ENCODE measurements around the gene TMEM179.
A peak's percentile ranks its signal among the peaks of the same experiment; 100 is the strongest.

The TMEM179 gene

GRCh38 chr14:104650057-104650980 is 45.7 kb upstream of the TMEM179 start:
- H3K4me3 ChIP-seq (ENCODE audit: low read length), result peak overlapping the region; percentile 48
- peak; percentile 93 for TF ChIP-seq CTCF (IDR thresholded peaks at IDR 0.05; ENCODE audit: insufficient read depth, low read depth, low read length, missing control alignments)
- peak; percentile 25 for DNase-seq (ENCODE audit: low read depth)

GRCh38 chr14:104647467-104648043 is 43.0 kb upstream of the TMEM179 start:
- H3K4me3 ChIP-seq (ENCODE audit: low read length), result no peak overlapping the region
- no peak for DNase-seq (ENCODE audit: low read depth)
- TF ChIP-seq CTCF (IDR thresholded peaks at IDR 0.05; ENCODE audit: insufficient read depth, low read depth, low read length, missing control alignments), result no peak

GRCh38 chr14:104644656-104645378 is 40.2 kb upstream of the TMEM179 start:
- no peak for TF ChIP-seq CTCF (IDR thresholded peaks at IDR 0.05; ENCODE audit: insufficient read depth, low read depth, low read length, missing control alignments)
- peak; percentile 10 for DNase-seq (ENCODE audit: low read depth)
- no peak overlapping the region for H3K4me3 ChIP-seq (ENCODE audit: low read length)

GRCh38 chr14:104644091-104644635 is 39.6 kb upstream of the TMEM179 start:
- no peak for TF ChIP-seq CTCF (IDR thresholded peaks at IDR 0.05; ENCODE audit: insufficient read depth, low read depth, low read length, missing control alignments)
- no peak for DNase-seq (ENCODE audit: low read depth)
- H3K4me3 ChIP-seq (ENCODE audit: low read length), result no peak overlapping the region

GRCh38 chr14:104643306-104643705 is 38.7 kb upstream of the TMEM179 start:
- no peak overlapping the region for H3K4me3 ChIP-seq (ENCODE audit: low read length)
- DNase-seq (ENCODE audit: low read depth), result no peak
- no peak for TF ChIP-seq CTCF (IDR thresholded peaks at IDR 0.05; ENCODE audit: insufficient read depth, low read depth, low read length, missing control alignments)

GRCh38 chr14:104642540-104642868 is 37.9 kb upstream of the TMEM179 start:
- no peak for DNase-seq (ENCODE audit: low read depth)
- no peak for TF ChIP-seq CTCF (IDR thresholded peaks at IDR 0.05; ENCODE audit: insufficient read depth, low read depth, low read length, missing control alignments)
- H3K4me3 ChIP-seq (ENCODE audit: low read length), result no peak overlapping the region

Measured in epithelial cell of esophagus (primary cell).